ENCODE data around the gene FKBP5.

FKBP5 gene

DNA sequence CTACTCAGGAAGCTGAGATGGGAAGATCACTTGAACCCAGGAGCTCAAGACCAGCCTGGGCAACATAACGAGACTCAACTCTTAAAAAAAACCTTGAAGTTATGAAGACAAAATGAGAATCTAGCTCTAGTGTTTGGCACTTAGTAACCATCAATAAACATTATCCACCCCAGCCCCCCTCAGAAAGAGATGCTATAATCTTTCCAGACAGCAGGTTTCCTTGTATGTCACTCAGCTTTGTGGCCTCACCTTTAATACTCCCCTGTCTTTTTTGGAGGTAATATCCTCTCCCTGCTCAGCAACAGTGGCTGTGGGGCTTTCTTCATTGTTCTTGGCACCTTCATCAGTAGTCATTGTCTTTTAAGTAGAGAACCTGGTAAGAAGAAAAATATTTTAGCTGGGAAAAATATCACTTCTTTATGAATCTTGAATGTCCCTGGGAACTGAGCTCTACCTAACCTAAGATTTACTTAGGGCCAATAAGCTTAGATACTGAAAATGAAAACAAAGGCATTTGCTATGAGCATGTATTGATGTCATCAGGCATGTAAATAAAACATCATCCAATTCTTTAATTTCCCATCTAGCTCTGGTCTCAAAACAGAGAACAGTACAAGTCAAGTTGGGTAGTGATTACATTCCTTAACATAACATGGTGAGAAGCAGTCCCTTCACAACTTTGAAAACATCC, 46.1 kb downstream of the FKBP5 start:
- H3K27ac Mint-ChIP-seq, result no peak overlapping the region
- DNase-seq, result no peak
- H3K9me3 Mint-ChIP-seq, result no peaks in the 10 kb centered on the region
- no peak for ATAC-seq
- H3K4me1 Mint-ChIP-seq, result peaks cover 48% of the 10 kb centered on the region
- H3K36me3 Mint-ChIP-seq (ENCODE audit: low read depth), result peaks cover 36% of the 10 kb centered on the region
- no peak overlapping the region for H3K4me3 Mint-ChIP-seq
- H3K27me3 Mint-ChIP-seq, result no peaks in the 10 kb centered on the region

DNA sequence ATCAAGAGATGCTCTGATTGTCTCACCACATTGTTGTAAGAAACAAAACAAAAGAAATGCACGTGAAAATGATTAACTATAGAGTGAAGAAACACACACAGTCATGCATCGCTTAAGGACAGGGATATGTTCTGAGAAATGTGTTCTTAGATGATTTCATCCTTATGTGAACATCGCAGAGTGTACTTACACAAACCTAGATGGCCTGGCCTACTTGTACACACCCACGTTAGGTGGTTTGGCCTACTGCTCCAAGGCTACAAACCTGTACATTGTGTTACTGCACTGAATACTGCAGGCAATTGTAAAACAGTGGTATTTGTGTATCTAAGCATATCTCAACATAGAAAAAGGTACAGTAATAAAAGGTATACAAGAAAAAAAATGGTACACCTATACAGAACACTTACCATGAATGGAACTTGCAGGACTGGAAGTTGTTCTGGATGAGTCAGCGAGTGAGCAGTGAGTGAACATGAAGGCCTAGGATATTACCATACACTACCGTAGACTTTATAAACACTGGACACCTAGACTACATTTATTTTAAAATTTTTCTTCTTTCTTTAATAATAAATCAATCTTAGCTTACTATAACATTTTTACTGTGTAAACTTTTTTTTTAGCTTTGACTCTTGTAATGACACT, 48.6 kb downstream of the FKBP5 start:
- Mint-ChIP-seq H3K4me3 (no peak overlapping the region), H3K36me3 (ENCODE audit: low read depth) (peaks cover 43% of the 10 kb centered on the region), H3K4me1 (peaks cover 46% of the 10 kb centered on the region), H3K27me3 (no peaks in the 10 kb centered on the region), H3K27ac (peak overlapping the region; percentile 7), H3K9me3 (no peaks in the 10 kb centered on the region)
- DNase-seq (no peak), ATAC-seq (no peak)

DNA sequence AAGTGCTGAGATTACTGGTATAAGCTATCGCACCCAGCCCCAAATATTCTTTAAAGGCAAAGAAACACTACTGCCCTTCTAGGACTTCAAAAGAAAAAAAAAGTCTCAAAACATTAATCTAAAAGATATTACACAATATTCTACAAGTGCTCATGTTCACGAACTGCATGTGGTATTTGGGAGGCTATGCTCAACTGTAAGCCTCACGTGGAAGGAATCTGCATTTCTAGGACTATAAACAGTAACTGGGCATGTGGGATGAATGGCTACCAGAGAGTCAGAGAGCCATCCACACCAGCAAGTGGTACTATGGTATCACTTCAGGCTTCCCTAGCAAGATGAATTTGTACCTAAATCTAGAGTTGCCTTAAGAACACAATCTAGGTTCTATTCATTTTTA, 50.0 kb downstream of the FKBP5 start:
- Mint-ChIP-seq H3K4me1 (peaks cover 39% of the 10 kb centered on the region), H3K36me3 (ENCODE audit: low read depth) (peaks cover 43% of the 10 kb centered on the region), H3K9me3 (no peaks in the 10 kb centered on the region), H3K4me3 (no peak overlapping the region), H3K27ac (no peak overlapping the region), H3K27me3 (no peaks in the 10 kb centered on the region)
- ATAC-seq, result no peak
- no peak for DNase-seq

DNA sequence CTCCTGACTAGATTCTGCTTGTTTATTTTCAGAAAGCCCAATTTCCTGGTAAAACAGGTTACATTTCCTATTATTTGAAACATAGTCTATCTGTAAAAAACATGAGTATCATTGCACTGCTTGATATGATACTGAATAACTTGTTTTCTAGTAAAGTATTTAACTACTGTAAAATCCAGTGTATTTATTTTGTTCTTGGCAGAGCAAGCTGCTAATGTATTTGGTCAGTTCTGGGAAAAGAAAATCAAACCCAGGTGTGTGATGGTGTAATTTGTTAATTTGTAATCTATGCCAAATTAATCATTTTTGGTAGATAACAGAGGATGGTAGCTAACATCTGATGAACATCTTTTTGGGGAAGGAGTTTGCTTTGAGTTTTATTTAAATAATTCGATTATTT, 50.8 kb downstream of the FKBP5 start:
- H3K27ac Mint-ChIP-seq, result no peak overlapping the region
- H3K4me1 Mint-ChIP-seq, result peaks cover 32% of the 10 kb centered on the region
- peaks cover 37% of the 10 kb centered on the region for H3K36me3 Mint-ChIP-seq (ENCODE audit: low read depth)
- no peaks in the 10 kb centered on the region for H3K27me3 Mint-ChIP-seq
- no peaks in the 10 kb centered on the region for H3K9me3 Mint-ChIP-seq
- DNase-seq, result no peak
- ATAC-seq, result no peak
- no peak overlapping the region for H3K4me3 Mint-ChIP-seq

DNA sequence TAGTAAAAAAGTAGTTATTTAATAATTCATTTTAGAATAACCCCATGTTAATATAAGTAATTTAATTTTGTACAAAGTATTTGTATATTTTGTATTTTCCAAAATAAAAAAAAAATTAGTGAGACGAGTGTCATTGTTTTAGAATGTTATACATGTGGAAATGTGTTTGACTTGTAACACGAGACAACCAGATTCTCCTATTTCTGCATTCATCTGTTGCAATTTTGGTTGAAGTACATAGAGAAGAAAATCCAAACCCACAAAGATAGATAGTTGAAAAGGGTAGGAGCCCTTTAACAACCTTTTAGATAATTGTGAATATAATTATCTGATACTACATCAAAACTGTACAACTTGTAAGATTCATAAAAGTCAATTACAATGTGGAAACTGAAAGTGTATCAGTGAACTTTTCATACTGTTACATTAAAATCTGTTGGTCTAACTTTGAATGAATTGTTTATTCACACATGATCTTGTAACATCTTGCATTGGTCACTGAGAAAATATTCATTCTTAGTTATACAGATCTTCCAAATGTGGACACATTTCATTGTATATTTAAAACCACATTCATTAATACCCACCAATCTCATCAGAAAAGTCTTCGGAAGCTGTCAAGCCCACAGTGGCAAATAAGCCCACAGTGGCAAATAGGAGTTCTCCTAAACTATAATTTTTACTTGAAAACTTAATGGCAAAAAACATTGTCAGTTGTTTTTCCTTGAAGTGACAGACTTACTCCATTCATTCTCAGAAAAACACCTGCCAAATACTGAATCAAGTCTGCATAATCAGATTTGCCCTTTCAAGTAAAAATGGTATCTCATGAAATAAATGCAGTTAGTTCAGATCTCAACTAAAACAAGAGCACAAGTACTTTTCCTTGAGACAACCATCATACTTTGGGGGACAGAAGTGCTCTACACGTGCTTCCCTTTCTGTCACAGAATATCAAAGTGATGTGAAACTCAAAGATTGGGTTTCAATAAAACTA, 52.8 kb downstream of the FKBP5 start:
- DNase-seq (no peak), ATAC-seq (peak; percentile 10)
- Mint-ChIP-seq H3K27ac (peak overlapping the region; percentile 66), H3K4me1 (peaks cover 28% of the 10 kb centered on the region), H3K9me3 (no peaks in the 10 kb centered on the region), H3K27me3 (no peaks in the 10 kb centered on the region), H3K4me3 (no peak overlapping the region), H3K36me3 (ENCODE audit: low read depth) (peaks cover 37% of the 10 kb centered on the region)

DNA sequence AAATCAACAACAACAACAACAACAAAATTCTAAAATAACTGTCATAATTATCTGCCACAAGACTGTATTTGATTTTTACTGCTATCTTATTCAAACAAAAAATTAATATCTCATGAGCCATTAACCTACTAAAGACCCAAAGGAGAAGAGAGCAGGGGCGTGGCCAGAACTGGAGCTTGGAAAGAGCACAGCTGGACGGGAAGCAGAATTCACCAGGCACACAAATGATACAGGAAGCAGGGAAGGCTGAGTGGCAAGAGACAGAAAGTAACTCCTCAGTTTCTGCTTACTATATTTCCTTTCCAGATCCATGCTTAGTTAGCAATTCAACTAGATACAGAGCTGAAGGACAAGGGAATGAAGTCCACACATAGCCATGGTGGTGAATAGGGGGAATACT, 54.4 kb downstream of the FKBP5 start:
- H3K4me3 Mint-ChIP-seq, result no peak overlapping the region
- peaks cover 29% of the 10 kb centered on the region for H3K4me1 Mint-ChIP-seq
- peaks cover 33% of the 10 kb centered on the region for H3K36me3 Mint-ChIP-seq (ENCODE audit: low read depth)

DNA sequence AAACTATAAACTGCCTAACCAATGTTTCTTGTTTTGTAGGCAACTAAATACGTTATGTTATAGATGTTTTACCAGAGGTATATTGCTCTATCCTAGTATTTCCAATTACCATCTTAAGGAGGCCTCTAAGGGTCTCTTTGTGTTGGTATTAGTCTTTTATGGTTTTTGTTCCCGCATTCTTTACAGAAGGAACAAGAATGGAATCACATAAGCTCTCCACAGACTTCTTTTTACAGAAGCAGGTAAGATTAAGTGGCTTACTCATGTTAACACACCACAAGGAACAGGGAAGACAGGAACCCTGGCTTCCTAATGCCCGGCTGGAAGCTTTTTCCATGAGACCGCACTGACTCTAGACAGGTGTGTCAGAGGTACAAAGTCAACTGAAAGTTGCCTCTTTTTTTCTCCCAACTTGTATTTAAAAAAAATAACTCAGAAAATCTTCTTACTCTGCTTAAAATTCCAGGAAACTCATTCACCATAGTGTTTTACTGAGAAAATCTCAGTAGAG, 55.1 kb downstream of the FKBP5 start:
- DNase-seq (no peak), ATAC-seq (no peak)
- H3K4me3 Mint-ChIP-seq, result no peak overlapping the region
- no peak overlapping the region for H3K27ac Mint-ChIP-seq
- H3K4me1 Mint-ChIP-seq, result peaks cover 29% of the 10 kb centered on the region
- no peaks in the 10 kb centered on the region for H3K27me3 Mint-ChIP-seq
- H3K9me3 Mint-ChIP-seq, result no peaks in the 10 kb centered on the region
- H3K36me3 Mint-ChIP-seq (ENCODE audit: low read depth), result peaks cover 33% of the 10 kb centered on the region

More for the DNA sequence above, 54.4 kb downstream of the FKBP5 start:
- Mint-ChIP-seq H3K27me3 (no peaks in the 10 kb centered on the region), H3K27ac (no peak overlapping the region), H3K9me3 (no peaks in the 10 kb centered on the region)
- no peak for DNase-seq
- ATAC-seq, result no peak

DNA sequence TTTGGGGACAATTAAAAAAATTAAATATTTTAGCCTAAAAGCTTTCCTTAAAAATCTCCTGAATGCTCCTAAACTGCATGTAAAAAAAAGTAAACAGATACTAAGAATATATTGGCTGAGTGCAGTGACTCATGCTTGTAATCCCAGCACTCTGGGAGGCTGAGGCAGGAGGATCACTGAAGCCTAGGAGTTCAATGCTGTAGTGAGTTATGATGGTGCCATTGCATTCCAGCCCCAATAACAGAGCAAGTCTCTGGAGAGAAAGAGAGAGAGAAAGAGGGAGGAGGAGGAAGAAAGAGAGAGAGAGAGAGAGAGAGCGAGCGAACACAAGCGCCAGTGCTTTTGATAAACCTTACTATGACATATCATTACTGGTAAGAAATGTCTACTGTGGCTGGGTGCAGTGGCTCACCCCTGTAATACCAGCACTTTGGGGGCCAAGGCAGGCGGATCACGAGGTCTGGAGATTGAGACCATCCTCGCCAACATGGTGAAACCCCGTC, 58.8 kb downstream of the FKBP5 start:
- no peak for ATAC-seq
- Mint-ChIP-seq H3K4me3 (no peak overlapping the region), H3K27ac (no peak overlapping the region), H3K36me3 (ENCODE audit: low read depth) (peaks cover 20% of the 10 kb centered on the region), H3K27me3 (no peaks in the 10 kb centered on the region), H3K4me1 (peaks cover 13% of the 10 kb centered on the region), H3K9me3 (no peaks in the 10 kb centered on the region)
- DNase-seq, result no peak

DNA sequence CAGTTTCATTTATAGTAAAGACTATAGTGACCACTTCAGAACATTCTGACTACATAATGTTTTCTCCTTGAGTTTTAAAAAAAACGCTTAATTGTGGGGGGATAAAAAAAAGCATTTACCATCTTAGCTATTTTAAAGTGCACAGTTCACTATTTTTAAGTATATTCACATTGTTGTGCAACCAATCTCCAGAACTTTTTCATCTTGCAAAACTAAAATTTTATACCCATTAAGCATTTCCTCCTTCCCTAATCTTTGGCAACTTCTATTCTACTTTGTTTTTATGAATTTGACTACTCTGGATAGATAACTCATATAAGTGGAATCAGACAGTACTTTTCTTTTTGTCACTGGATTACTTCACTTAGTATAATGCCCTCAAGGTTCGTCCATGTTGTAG, 62.3 kb downstream of the FKBP5 start:
- H3K4me1 Mint-ChIP-seq, result peaks cover 33% of the 10 kb centered on the region
- DNase-seq, result no peak
- no peak overlapping the region for H3K4me3 Mint-ChIP-seq
- H3K36me3 Mint-ChIP-seq (ENCODE audit: low read depth), result peaks cover 16% of the 10 kb centered on the region
- H3K27me3 Mint-ChIP-seq, result no peaks in the 10 kb centered on the region
- no peak overlapping the region for H3K27ac Mint-ChIP-seq
- H3K9me3 Mint-ChIP-seq, result no peaks in the 10 kb centered on the region
- ATAC-seq, result no peak

DNA sequence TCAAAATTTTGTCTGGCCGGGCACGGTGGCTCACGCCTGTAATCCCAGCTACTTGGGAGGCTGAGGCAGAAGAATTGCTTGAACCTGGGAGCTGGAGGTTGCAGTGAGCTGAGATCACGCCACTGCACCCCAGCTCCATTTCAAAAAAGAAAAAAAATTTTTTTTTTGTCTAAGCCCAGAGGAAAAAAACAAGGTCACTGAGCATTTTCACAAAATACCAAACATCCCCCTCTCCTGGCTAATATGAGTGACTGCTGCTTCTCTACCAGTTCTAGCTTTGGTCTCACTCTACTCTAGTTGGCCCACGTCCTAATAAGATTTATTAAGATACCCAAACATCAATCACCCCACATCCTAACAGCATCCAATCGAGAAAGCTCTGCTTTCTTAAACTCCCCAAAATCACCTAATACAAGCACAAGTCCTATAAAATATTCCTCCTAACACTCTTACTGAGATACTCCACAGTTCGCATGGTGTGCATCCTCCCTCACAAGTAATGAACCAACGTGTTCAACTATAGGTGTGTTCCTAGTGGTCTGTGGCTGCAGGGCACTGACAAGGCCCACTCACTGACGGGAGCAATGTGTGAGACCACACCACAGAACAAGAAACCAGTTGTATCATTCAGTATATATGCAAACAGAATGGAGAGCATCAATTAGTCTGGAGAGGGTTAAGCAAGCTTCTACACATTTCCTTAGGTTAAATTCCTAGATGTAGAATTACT, 64.2 kb downstream of the FKBP5 start:
- H3K9me3 Mint-ChIP-seq, result no peaks in the 10 kb centered on the region
- no peak overlapping the region for H3K4me3 Mint-ChIP-seq
- no peaks in the 10 kb centered on the region for H3K27me3 Mint-ChIP-seq
- no peak overlapping the region for H3K27ac Mint-ChIP-seq
- DNase-seq (no peak), ATAC-seq (peak; percentile 63)
- H3K4me1 Mint-ChIP-seq, result peaks cover 35% of the 10 kb centered on the region
- H3K36me3 Mint-ChIP-seq (ENCODE audit: low read depth), result peaks cover 14% of the 10 kb centered on the region

DNA sequence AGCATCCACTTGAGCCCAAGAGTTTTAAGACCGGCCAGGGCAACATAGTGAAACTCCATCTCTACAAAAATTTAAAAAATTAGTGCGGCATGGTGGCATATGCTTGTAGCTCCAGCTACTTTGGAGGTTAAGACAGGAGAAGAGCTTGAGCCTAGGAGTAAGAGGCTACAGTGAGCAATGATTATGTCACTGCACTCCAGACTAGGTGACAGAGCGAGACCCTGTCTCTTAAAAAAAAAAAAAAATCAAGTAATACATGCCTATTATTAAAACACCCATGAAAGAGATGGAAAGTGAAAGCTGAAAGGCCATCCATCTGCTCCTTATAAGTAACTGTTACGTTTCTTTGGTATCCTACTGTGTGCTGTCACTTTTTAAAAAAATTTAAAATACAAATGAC, 66.4 kb downstream of the FKBP5 start:
- H3K9me3 Mint-ChIP-seq, result no peaks in the 10 kb centered on the region
- peaks cover 23% of the 10 kb centered on the region for H3K36me3 Mint-ChIP-seq (ENCODE audit: low read depth)
- no peak overlapping the region for H3K27ac Mint-ChIP-seq
- H3K4me3 Mint-ChIP-seq, result no peak overlapping the region
- ATAC-seq (no peak), DNase-seq (no peak)
- H3K4me1 Mint-ChIP-seq, result peaks cover 33% of the 10 kb centered on the region
- no peaks in the 10 kb centered on the region for H3K27me3 Mint-ChIP-seq

DNA sequence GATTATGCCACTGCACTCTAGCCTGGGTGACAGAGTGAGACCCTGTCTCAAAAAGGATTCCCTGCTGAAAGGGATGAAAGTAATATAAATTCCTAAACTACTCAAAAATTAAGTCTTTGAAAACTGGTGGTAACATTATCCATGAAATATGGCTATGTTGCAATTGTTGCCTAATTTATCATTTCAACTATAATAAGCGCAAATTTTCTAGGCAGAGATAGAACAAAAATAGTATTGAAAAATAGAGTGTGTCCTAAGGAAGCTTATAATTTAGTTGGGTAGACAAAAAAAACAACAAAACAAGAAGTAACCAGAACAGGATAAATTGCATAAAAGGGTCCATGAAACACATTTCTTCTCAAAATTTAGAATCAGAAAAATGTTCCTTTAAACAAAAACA, 68.0 kb downstream of the FKBP5 start:
- Mint-ChIP-seq H3K9me3 (no peaks in the 10 kb centered on the region), H3K27me3 (no peaks in the 10 kb centered on the region), H3K36me3 (ENCODE audit: low read depth) (peaks cover 22% of the 10 kb centered on the region), H3K4me1 (peaks cover 35% of the 10 kb centered on the region), H3K4me3 (no peak overlapping the region), H3K27ac (no peak overlapping the region)
- ATAC-seq, result no peak
- DNase-seq, result no peak

DNA sequence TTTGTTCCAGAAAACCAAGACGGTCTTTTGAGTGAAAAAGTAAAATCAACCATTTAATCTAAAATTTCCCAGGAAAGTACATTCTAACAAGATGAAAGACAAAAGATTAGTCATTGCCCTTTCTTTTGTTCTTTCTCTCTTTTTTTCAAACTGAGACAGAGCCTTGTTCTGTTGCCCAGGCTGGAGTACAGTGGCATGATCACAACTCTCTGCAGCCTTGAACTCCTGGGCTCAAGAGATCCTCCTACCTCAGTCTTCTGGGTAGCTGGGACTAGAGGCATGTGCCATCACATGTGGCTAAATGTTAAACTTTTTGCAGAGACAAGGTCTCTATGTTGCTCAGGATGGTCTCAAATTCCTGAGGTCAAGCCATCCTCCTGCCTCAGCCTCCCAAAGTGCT, 75.0 kb downstream of the FKBP5 start:
- ATAC-seq (peak; percentile 38), DNase-seq (no peak)
- H3K27me3 Mint-ChIP-seq, result no peaks in the 10 kb centered on the region
- peaks cover 14% of the 10 kb centered on the region for H3K9me3 Mint-ChIP-seq
- peak overlapping the region; percentile 50 for H3K27ac Mint-ChIP-seq
- H3K36me3 Mint-ChIP-seq (ENCODE audit: low read depth), result peaks cover 67% of the 10 kb centered on the region
- no peak overlapping the region for H3K4me3 Mint-ChIP-seq
- peaks cover 61% of the 10 kb centered on the region for H3K4me1 Mint-ChIP-seq

DNA sequence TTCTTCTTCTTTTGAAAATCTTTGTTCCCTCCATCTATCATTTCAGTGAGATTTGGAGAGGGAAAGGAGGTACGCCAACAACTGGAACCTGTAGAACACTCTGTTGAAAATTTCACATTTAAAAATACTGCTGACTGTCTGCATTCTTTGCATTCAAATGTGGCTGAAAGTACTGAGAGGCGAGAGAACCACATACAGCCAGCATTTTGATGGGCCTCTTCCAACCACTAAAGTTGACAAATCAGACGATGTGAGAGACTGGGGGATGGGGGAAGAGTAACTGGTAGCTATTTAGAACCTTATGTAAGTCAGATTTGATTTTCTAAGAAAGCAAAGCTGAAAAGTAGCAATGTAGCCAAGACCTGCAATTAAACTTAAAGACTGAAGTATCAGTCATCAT, 77.5 kb downstream of the FKBP5 start:
- H3K27me3 Mint-ChIP-seq, result no peaks in the 10 kb centered on the region
- peak overlapping the region; percentile 42 for H3K27ac Mint-ChIP-seq
- H3K4me1 Mint-ChIP-seq, result peaks cover 74% of the 10 kb centered on the region
- H3K9me3 Mint-ChIP-seq, result peaks cover 14% of the 10 kb centered on the region
- peaks cover 68% of the 10 kb centered on the region for H3K36me3 Mint-ChIP-seq (ENCODE audit: low read depth)
- peak overlapping the region; percentile 7 for H3K4me3 Mint-ChIP-seq
- DNase-seq (peak; percentile 15), ATAC-seq (peak; percentile 84)

All from activated naive CD8-positive, alpha-beta T cell treated with anti-CD3 and anti-CD28 coated beads, Interleukin-2, amount 50 U/mL, for 24 hours (primary cell).